Keratinocyte (primary cell): Measurements from ENCODE around the gene MYO1E. TPM values are rescaled to one million over a fixed set of nuclear protein-coding genes. Genes with fewer than 3 reads are reported as not detected.

Experiments used
- DNase-seq: peaks from one replicate; pipeline ENCODE4 v3.0.0-alpha.2; 2011; ENCODE audit warnings: low read depth, missing footprints, low spot score
- FAIRE-seq: peaks from 2 replicates; lab custom pipeline; 2011; peaks lifted over from hg19 to GRCh38; lab: Jason Lieb, UNC
- H2AFZ ChIP-seq: 2 replicates; pipeline ENCODE4 v1.6.0; 2012; ENCODE audit warnings: low read length, control low read depth, inconsistent platforms; ENCODE audit not compliant: control insufficient read depth
- H3K27ac ChIP-seq: 2 replicates; pipeline ENCODE4 v1.5.1; 2011; ENCODE audit warnings: low read length; ENCODE audit not compliant: control insufficient read depth, insufficient read depth
- H3K27me3 ChIP-seq: 3 replicates; pipeline ENCODE4 v1.6.0; 2011; ENCODE audit warnings: low read length; ENCODE audit not compliant: control insufficient read depth, insufficient read depth; ENCODE audit errors: extremely low read depth
- H3K36me3 ChIP-seq, 2 experiments: 2 replicates in 1 of 2; 3 replicates in 1 of 2; pipeline ENCODE4 v1.5.1; 2011; ENCODE audit warnings: low read length in 2 of 2, mild to moderate bottlenecking in 1 of 2; ENCODE audit not compliant: control insufficient read depth in 2 of 2, insufficient read depth in 2 of 2; ENCODE audit errors: extremely low read depth in 1 of 2
- H3K4me1 ChIP-seq: 3 replicates; pipeline ENCODE4 v1.5.1; 2011; ENCODE audit warnings: low read length; ENCODE audit not compliant: control insufficient read depth, insufficient read depth; ENCODE audit errors: extremely low read depth
- H3K4me2 ChIP-seq: 3 replicates; pipeline ENCODE4 v1.6.0; 2011; ENCODE audit warnings: low read depth, low read length; ENCODE audit not compliant: control insufficient read depth, insufficient read depth; ENCODE audit errors: extremely low read depth
- H3K4me3 ChIP-seq, 3 experiments: fragments of 200-600 bp in 1 of 3; sonication (generic) in 1 of 3; 2 replicates in 2 of 3; 3 replicates in 1 of 3; pipeline ENCODE4 v1.5.1; 2011 to 2016; ENCODE audit warnings: low read length in 3 of 3, mild to moderate bottlenecking in 3 of 3, control low read depth in 2 of 3, inconsistent platforms in 1 of 3, low read depth in 1 of 3, mixed read lengths in 1 of 3, mixed run types in 1 of 3, moderate library complexity in 1 of 3; ENCODE audit not compliant: control insufficient read depth in 2 of 3, insufficient read depth in 2 of 3; ENCODE audit errors: extremely low read depth in 1 of 3
- H3K79me2 ChIP-seq: 2 replicates; pipeline ENCODE4 v1.6.0; 2012; ENCODE audit warnings: low read length; ENCODE audit not compliant: control insufficient read depth, insufficient read depth
- H3K9ac ChIP-seq: 3 replicates; pipeline ENCODE4 v1.6.0; 2011; ENCODE audit warnings: low read length; ENCODE audit not compliant: control insufficient read depth, insufficient read depth; ENCODE audit errors: extremely low read depth
- H3K9me1 ChIP-seq: 3 replicates; pipeline ENCODE4 v1.6.0; 2011; ENCODE audit warnings: low read length; ENCODE audit not compliant: control insufficient read depth, insufficient read depth; ENCODE audit errors: extremely low read depth
- H3K9me3 ChIP-seq: 2 replicates; pipeline ENCODE4 v1.5.1; 2012; ENCODE audit warnings: low read depth, low read length; ENCODE audit not compliant: control insufficient read depth
- H4K20me1 ChIP-seq: 3 replicates; pipeline ENCODE4 v1.6.0; 2011; ENCODE audit warnings: low read length; ENCODE audit not compliant: control insufficient read depth, insufficient read depth; ENCODE audit errors: extremely low read depth
- CTCF ChIP-seq, 3 experiments: IDR thresholded peaks in 1 of 3; conservative IDR thresholded peaks in 1 of 3; optimal IDR thresholded peaks in 1 of 3; 2 replicates in 2 of 3; 3 replicates in 1 of 3; pipeline versions ENCODE3 to v1.5.1; 2011; ENCODE audit warnings: low read length in 3 of 3, mild to moderate bottlenecking in 3 of 3, moderate library complexity in 2 of 3, control low read depth in 1 of 3, inconsistent platforms in 1 of 3; ENCODE audit not compliant: insufficient read depth in 2 of 3; ENCODE audit errors: extremely low read depth in 1 of 3
- EZH2 ChIP-seq: IDR thresholded peaks from one replicate; pipeline ENCODE4 v1.6.1; 2012; ENCODE audit warnings: inconsistent platforms, mild to moderate bottlenecking, low read length, moderate library complexity
- dilution Hi-C: fragments of 300-500 bp; cut with MboI; formaldehyde crosslinking; loops from one replicate; pipeline ENCODE4 v1.7.0; 2020; ENCODE audit warnings: low sequenced_read_pairs; ENCODE audit not compliant: extremely low pct_ligation_motif_present
- polyA plus RNA-seq, 5 experiments: library from polyadenylated mRNA; depleted of rRNA in 3 of 5; stranded (reverse) in 3 of 5; stranded (forward) in 1 of 5; unstranded in 1 of 5; fragments of >200 nt; gene quantifications; 1 replicate in 1 of 5; 2 replicates in 3 of 5; 3 replicates in 1 of 5; pipeline versions ENCODE4 v1.2.1 to v1.2.3, GENCODE V29; 2011 to 2012; ENCODE audit warnings: missing spikeins in 2 of 5, low read depth in 1 of 5, low replicate concordance in 1 of 5

The MYO1E gene
- polyA plus RNA-seq, 1 donor (not counting 4 experiments of a cell fraction or from before 2014, with no cell fraction given) = 213 TPM

DNA sequence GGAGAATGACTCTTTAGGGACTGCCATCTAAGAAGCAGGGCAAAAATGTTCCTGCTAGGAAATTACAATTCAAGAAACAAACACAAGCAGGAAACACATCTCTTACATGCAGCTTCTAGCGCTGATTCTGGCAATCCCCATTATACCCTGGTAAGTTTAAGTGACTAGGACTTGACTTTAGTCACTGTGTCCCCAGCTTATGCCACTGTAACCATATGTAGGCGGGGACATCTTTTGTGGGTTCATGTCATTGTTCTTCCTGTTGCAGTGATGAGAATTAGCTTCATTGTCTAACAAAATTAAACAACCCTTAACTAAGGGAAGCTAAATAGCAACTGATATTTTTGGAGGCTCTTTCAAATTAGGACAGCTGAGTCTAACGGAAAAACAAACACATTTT is 47.4 kb upstream of the MYO1E start:
- H3K27me3 ChIP-seq = no peaks in the 10 kb centered on the region
- no peaks in the 10 kb centered on the region for H3K9me3 ChIP-seq
- TF ChIP-seq EZH2 (no peak), CTCF (optimal IDR thresholded peaks at IDR 0.05 in 1 of 3, IDR thresholded peaks at IDR 0.05 in 1 of 3, conservative IDR thresholded peaks at IDR 0.05 in 1 of 3; ENCODE audit: extremely low read depth in 1 of 3, insufficient read depth in 2 of 3, low read length in 3 of 3) (no peak)
- H3K36me3 ChIP-seq = no peaks in the 10 kb centered on the region
- no peak overlapping the region for H3K4me2 ChIP-seq
- no peak overlapping the region for H3K9ac ChIP-seq
- H3K27ac ChIP-seq = no peak overlapping the region
- no peaks in the 10 kb centered on the region for H4K20me1 ChIP-seq
- no peaks in the 10 kb centered on the region for H3K9me1 ChIP-seq
- dilution Hi-C loops = no loop called here
- H3K4me1 ChIP-seq = no peaks in the 10 kb centered on the region
- H3K4me3 ChIP-seq = no peak overlapping the region
- H3K79me2 ChIP-seq = no peaks in the 10 kb centered on the region
- DNase-seq (no peak), FAIRE-seq (no peak)
- H2AFZ ChIP-seq = no peak overlapping the region

GRCh38 chr15:59419170-59419569 is 46.5 kb upstream of the MYO1E start:
- dilution Hi-C loops = no loop called here
- Histone ChIP-seq H3K9ac (no peak overlapping the region), H3K27me3 (no peaks in the 10 kb centered on the region), H3K4me2 (no peak overlapping the region), H3K9me3 (no peaks in the 10 kb centered on the region), H3K9me1 (no peaks in the 10 kb centered on the region), H3K79me2 (no peaks in the 10 kb centered on the region), H2AFZ (no peak overlapping the region), H3K4me3 (no peak overlapping the region), H3K36me3 (no peaks in the 10 kb centered on the region), H3K27ac (no peak overlapping the region), H3K4me1 (no peaks in the 10 kb centered on the region), H4K20me1 (no peaks in the 10 kb centered on the region)
- TF ChIP-seq CTCF (optimal IDR thresholded peaks at IDR 0.05 in 1 of 3, IDR thresholded peaks at IDR 0.05 in 1 of 3, conservative IDR thresholded peaks at IDR 0.05 in 1 of 3; ENCODE audit: extremely low read depth in 1 of 3, insufficient read depth in 2 of 3, low read length in 3 of 3) = no peak
- no peak for TF ChIP-seq EZH2
- DNase-seq (no peak), FAIRE-seq (no peak)
